Activated T-cell treated with anti-CD3 and anti-CD28 coated beads for 24 hours (primary cell): ENCODE data around the gene POU3F2.

Experiments used
- DNase-seq: peaks from one replicate; pipeline ENCODE4 v3.0.0-alpha.2; 2020; ENCODE audit warnings: low read depth

POU3F2 gene

GRCh38 chr6:98844244-98845210 is 10.2 kb downstream of the POU3F2 start:
- no peak for DNase-seq

- DNase-seq: peak; percentile 65
These were observed 11.0 kb downstream of the POU3F2 start for GRCh38 chr6:98845211-98846020.

GRCh38 chr6:98846021-98846380 is 11.6 kb downstream of the POU3F2 start:
- no peak for DNase-seq

- DNase-seq: no peak
These were observed 13.0 kb downstream of the POU3F2 start for GRCh38 chr6:98847416-98847778.

GRCh38 chr6:98847779-98848538 is 13.6 kb downstream of the POU3F2 start:
- no peak for DNase-seq

- DNase-seq: no peak
These were observed 14.3 kb downstream of the POU3F2 start for GRCh38 chr6:98848539-98849242.

- no peak for DNase-seq
These were observed 30.1 kb downstream of the POU3F2 start for GRCh38 chr6:98864497-98864896.

- DNase-seq: no peak
These were observed 36.7 kb downstream of the POU3F2 start for GRCh38 chr6:98871057-98871456.

GRCh38 chr6:98871821-98872220 is 37.4 kb downstream of the POU3F2 start:
- DNase-seq: no peak

GRCh38 chr6:98875375-98875774 is 41.0 kb downstream of the POU3F2 start:
- no peak for DNase-seq

GRCh38 chr6:98877250-98877649 is 42.9 kb downstream of the POU3F2 start:
- no peak for DNase-seq

GRCh38 chr6:98880486-98880885 is 46.1 kb downstream of the POU3F2 start:
- no peak for DNase-seq

- no peak for DNase-seq
These were observed 51.0 kb downstream of the POU3F2 start for GRCh38 chr6:98885330-98885729.

- DNase-seq: no peak
These were observed 53.3 kb downstream of the POU3F2 start for GRCh38 chr6:98887650-98888049.
